NCI-H774 (cell line): Measurements from ENCODE around the gene SKOR2.
"Not testable (repeated sequence)": the region's sequence is repeated elsewhere in the genome, so short reads cannot be mapped to it uniquely, and the experiment has no call there.

Experiments used
- DNase-seq: peaks from one replicate; lab custom pipeline; 2025; lab: John Stamatoyannopoulos, UW

Gene SKOR2

GRCh38 chr18:47203626-47204464, 47.6 kb downstream of the SKOR2 start:
- no peak for DNase-seq

GRCh38 chr18:47195961-47196360, 55.5 kb downstream of the SKOR2 start:
- DNase-seq = not testable (repeated sequence)

- no peak for DNase-seq
Observed at GRCh38 chr18:47191961-47192360, 59.5 kb downstream of the SKOR2 start.

- DNase-seq = no peak
Observed at GRCh38 chr18:47187721-47188120, 63.7 kb downstream of the SKOR2 start.

DNA sequence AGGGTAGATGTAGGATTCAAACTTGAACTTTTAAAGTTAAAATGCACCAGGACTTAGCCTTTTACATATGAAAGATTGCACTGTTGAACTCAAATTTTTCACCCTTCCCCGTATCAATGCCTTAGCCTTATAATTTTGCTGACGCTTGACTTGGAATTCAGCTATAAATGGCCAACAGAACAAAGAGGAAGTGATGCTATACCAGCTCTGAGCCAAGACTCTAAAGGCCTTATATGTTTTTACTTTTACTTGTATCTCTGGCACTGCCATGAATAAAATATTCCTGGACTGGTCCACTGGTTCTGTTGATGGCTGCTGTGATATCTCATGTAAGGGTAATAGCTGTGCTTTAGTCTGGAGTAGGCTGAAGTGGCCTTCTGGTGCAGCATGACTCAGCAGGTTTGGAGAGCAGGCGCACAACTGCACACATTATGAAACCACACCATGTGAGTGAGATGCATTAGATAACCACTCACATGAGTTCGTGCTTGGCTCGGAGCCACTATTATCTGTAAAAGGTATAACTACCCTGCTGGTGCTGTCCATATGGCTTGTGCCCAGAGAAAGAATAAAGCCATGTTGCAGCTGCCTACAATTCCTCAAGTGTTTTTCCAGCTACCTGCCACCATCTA, 66.9 kb downstream of the SKOR2 start:
- DNase-seq = no peak

DNA sequence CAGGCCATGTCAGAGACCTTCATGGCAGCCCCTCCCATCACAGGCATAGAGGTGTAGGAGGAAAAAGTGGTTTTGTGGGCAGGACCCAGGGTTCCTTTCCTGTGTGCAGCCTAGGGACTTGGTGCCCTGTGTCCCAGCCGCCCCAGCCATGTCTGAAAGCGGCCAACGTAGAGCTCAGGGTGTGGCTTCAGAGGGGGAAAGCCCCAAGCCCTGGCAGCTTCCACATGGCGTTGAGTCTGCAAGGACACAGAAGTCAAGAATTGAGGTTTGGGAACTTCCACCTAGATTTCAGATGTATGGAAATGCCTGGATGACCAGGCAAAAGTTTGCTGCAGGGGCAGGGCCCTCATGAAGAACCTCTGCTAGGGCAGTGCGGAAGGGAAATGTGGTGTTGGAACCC, 69.3 kb downstream of the SKOR2 start:
- DNase-seq = not testable (repeated sequence)

- no peak for DNase-seq
Observed at GRCh38 chr18:47180765-47181164, 70.7 kb downstream of the SKOR2 start.

DNA sequence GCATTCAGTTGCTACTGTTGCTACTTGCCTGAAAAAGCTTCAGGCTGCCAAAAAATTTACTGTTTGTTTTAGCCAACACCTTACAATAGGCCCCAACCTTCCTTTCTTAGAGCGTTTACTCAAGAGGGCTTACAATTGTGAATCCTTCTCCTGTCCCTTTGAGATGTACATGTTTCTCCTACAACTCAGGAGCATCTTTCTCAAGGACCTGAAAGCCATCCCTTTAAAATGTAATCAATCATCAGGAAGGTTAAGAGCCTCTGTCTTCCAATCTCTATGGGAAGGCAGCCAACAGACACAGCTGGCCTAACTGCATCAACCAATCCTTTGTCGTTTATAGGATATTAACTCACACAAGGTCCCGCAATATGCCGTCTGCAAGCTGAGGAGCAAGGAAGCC, 71.9 kb downstream of the SKOR2 start:
- peak; percentile 12 for DNase-seq

GRCh38 chr18:47175898-47176575, 75.4 kb downstream of the SKOR2 start, which contains the start of gene IER3IP1:
TSS of gene IER3IP1 (minus strand) at chr18:47176364. CDS start at chr18:47176277, 87 bp downstream.
- peak; percentile 87 for DNase-seq

DNA sequence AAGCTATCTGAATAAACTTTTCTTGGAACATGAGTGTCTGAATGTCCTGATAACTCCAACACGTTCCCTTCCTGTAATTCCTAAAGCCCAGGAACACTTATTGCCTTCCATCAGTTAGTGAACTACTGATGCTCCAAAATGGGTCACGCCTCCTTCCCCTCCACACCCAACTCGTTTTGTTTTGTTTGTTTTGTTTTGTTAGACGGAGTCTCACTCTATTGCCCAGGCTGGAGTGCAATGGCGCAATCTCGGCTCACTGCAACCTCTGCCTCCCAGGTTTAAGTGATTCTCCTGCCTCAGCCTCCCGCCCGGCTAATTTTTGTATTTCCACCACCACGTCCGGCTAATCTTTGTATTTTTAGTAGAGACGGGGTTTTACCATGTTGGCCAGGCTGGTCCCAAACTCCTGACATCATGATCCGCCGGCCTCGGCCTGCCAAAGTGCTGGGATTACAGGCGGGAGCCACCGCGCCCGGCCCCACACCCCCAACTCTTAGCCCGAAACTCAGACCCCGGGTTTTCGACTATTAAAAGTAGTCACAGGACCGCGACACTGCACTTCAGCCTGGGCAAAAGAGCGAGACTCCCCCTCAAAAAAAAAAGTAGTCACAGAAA, 76.1 kb downstream of the SKOR2 start:
- no peak for DNase-seq

DNA sequence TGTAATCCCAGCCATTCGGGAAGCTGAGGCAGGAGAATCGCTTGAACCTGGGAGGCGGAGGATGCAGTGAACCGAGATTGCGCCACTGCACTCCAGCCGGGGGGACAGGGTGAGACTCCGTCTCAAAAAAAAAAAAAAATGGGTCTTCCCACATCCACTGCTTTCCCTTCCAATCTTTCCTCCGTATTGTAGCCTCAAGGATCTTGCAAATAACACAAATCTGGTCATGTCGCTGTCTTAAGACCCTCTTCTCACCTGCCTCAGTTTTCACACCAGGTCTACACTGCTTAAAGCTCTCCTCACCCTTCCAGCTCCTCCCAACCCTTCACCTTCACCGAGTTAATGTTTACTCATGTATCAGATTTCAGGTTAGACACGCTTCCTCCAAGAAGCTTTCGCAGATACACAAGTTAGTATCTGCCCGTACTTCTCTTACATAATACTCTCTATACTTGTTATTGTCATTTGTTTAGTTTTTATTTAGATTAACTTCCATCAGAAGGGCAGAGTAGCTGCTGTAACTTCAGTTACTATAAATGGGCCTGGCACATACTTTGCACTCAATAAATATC, 76.8 kb downstream of the SKOR2 start:
- no peak for DNase-seq

DNA sequence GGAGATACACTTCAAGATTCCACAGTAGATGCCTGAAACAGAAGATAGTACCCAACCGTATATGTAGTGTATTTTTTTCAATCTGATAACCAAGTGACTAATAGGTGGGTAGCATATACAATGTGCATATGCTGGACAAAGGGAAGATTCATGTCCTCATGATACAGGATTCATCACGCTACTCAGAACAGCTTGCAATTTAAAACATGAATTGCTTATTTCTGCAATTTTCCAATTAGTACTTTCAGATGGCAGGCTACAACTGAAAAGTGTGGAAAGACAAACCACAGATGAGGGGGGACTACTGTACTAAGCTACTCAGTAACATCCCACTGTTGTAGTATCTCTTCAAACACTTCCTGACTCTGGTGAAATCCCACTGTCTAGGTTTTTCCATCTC, 79.0 kb downstream of the SKOR2 start:
- no peak for DNase-seq

GRCh38 chr18:47168913-47169312, 82.5 kb downstream of the SKOR2 start:
- no peak for DNase-seq

DNA sequence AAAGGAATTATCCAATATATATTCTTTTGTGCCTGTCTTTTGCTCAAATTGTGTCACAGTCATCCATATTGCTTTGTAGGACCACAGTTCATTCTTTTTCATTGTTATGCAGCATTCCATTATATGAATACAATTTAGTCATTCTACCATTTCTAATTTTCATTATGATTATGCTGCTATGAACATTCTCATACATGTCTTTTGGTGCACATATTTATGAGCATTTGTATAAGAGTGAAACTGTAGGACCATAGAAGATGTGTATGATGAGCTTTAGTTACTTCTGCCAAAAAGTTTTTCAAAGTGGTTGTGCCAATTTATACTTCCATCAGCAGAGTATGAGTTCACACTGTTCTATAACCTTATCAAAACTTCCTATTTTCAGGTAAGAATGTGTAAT, 83.0 kb downstream of the SKOR2 start:
- DNase-seq = no peak

- DNase-seq = no peak
Observed at GRCh38 chr18:47166294-47166693, 85.2 kb downstream of the SKOR2 start.

GRCh38 chr18:47163241-47163640, 88.2 kb downstream of the SKOR2 start:
- no peak for DNase-seq

DNA sequence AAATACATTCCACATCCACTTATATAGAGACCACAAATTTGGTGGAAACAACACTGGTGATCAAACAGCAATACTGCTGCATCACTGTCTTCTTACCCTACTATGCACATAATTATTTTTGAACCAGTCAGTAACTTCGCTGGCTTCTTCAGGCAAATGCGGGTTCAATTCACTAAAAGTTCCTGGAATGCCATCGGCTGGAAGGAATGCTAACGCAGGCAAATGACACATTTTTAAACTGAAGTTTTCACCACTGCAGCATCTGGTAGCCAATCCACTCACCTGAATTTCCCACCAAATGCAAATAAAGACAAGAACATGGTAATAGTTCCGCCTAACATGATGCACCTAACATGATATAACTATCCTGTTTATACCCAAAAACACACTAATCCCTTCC, 91.2 kb downstream of the SKOR2 start:
- DNase-seq = no peak

DNA sequence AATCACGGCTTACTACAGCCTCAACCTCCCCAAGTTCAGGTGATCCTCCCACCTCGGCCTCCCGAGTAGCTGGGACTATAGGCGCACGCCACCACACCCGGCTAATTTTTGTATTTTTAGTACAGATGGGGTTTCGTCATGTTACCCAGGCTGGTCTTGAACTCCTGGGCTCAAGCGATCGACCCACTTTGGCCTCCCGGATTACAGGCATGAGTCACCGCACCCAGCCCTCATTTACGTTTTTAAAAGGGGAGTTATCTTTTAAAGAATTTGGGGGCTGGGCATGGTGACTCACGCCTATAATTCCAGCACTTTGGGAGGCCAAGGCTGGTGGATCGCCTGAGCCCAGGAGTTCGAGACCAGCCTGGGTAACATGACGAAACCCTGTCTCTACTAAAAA, 93.1 kb downstream of the SKOR2 start:
- DNase-seq = not testable (repeated sequence)
